GM06990 (cell line): Measurements from ENCODE around the gene CIAPIN1.
A peak's percentile ranks its signal among the peaks of the same experiment; 100 is the strongest.

Source experiments
- DNase-seq: peaks from one replicate; pipeline ENCODE4 v3.0.0-alpha.2; 2011; ENCODE audit not compliant: insufficient read length; ENCODE audit errors: extremely low read depth
- H3K27me3 ChIP-seq: replicated peaks from 2 replicates; pipeline ENCODE4 v1.6.0; 2011; ENCODE audit warnings: low read length; ENCODE audit not compliant: control insufficient read depth, insufficient read depth
- H3K36me3 ChIP-seq: 2 replicates; pipeline ENCODE4 v1.5.1; 2011; ENCODE audit warnings: low read length; ENCODE audit not compliant: control insufficient read depth, insufficient read depth
- H3K4me3 ChIP-seq: replicated peaks from 2 replicates; pipeline ENCODE4 v1.5.1; 2011; ENCODE audit warnings: low read depth, mild to moderate bottlenecking, control low read depth, low read length
- CTCF ChIP-seq: IDR thresholded peaks from 2 replicates; pipeline ENCODE4 v1.5.1; 2011; ENCODE audit warnings: low read length, control low read depth, mild to moderate bottlenecking, inconsistent platforms; ENCODE audit not compliant: insufficient read depth, poor library complexity, severe bottlenecking

The CIAPIN1 gene

GRCh38 chr16:57469046-57469445, 21.9 kb upstream of the CIAPIN1 start:
- no peaks in the 10 kb centered on the region for H3K27me3 ChIP-seq
- H3K4me3 ChIP-seq: no peak overlapping the region
- TF ChIP-seq CTCF: no peak
- DNase-seq: no peak
- peaks cover 41% of the 10 kb centered on the region for H3K36me3 ChIP-seq

GRCh38 chr16:57468346-57468745, 21.2 kb upstream of the CIAPIN1 start:
- no peak for DNase-seq
- H3K4me3 ChIP-seq: no peak overlapping the region
- H3K27me3 ChIP-seq: no peaks in the 10 kb centered on the region
- peaks cover 40% of the 10 kb centered on the region for H3K36me3 ChIP-seq
- no peak for TF ChIP-seq CTCF

GRCh38 chr16:57464523-57464922, 17.3 kb upstream of the CIAPIN1 start:
- Histone ChIP-seq H3K4me3 (no peak overlapping the region), H3K36me3 (peaks cover 25% of the 10 kb centered on the region), H3K27me3 (no peaks in the 10 kb centered on the region)
- no peak for TF ChIP-seq CTCF
- no peak for DNase-seq

- DNase-seq: no peak
- H3K4me3 ChIP-seq: peak overlapping the region; percentile 98
- no peak for TF ChIP-seq CTCF
- peaks cover 21% of the 10 kb centered on the region for H3K36me3 ChIP-seq
- no peaks in the 10 kb centered on the region for H3K27me3 ChIP-seq
Observed at GRCh38 chr16:57462978-57463362, 15.8 kb upstream of the CIAPIN1 start.

GRCh38 chr16:57462209-57462977, 15.2 kb upstream of the CIAPIN1 start, which contains the start of gene POLR2C:
POLR2C (plus strand) TSS chr16:57462679; CDS start chr16:57462725, 46 bp downstream.
- H3K27me3 ChIP-seq: no peaks in the 10 kb centered on the region
- DNase-seq: peak; percentile 91
- peak; percentile 98 for TF ChIP-seq CTCF
- peaks cover 24% of the 10 kb centered on the region for H3K36me3 ChIP-seq
- H3K4me3 ChIP-seq: peak within 1 kb of the TSS; percentile 98
